Left forelimb (tissue), 1 donor: ENCODE results near the gene INTS11.

Experiments used
- DNase-seq: peaks from one replicate; pipeline ENCODE4 v3.0.0-alpha.2; 2018; ENCODE audit warnings: low spot score

INTS11 gene

GRCh38 chr1:1285102-1285571, 39.3 kb downstream of the INTS11 start:
- no peak for DNase-seq

DNA sequence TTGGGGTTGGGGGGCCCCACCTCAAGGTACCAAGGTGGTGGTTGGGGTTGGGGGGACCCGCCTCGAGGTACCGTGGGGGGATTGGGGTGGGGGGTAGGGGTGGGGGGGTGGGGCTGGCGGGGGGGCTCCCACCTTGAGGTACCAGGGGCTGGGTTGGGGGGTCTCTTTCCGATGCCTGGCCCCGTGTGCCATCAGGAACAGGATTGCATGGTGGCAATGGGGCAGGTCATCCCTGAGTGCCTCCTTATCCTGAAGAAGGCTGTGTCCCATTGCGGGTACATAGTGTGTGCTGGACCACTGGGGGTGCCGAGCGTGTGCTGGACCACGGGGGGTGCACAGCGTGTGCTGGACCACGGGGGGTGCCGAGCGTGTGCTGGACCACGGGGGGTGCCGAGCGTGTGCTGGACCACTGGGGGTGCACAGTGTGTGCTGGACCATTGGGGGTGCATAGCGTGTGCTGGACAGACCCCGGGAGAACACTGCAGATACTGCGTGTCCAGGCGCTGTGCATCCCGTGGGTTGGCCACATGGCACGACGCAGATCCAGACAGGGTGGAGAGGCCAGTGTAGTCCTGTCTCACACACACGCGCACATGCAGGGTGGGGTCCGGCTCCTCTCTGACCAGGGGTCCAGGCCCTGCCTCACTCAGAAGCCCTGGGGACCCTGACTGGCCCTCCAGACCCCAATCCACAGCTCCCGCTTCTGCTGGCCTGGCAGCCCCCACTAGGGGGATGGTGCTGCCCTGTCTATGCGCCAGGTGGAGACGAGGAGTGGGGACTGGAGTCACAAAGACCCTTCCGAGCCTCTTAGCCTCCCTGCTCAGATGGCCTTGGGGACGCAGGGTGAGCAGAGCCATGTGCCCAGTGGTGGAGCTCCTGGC, 40.0 kb downstream of the INTS11 start:
- no peak for DNase-seq

- DNase-seq = no peak
These were observed 40.6 kb downstream of the INTS11 start for GRCh38 chr1:1283821-1284220.

DNA sequence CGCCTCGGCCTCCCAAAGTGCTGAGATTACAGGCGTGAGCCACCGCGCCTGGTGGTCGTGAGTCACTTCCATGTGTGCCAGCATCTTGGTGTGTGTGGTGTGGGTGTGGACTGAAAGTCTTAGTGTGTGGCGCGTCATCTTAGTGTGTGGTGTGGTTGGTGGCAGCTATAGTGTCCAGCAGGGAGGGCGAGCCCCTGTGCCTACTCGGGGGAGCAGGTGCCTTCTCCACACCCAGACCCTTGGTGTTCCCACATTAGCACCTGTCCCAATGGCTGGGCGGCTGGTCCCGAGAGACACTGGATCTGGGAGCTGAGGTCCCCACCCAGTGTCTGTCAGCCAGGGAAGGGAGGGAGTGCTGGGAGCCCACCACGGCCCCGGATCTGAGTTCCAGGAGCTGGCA, 41.5 kb downstream of the INTS11 start:
- DNase-seq = no peak

- DNase-seq = no peak
These were observed 42.7 kb downstream of the INTS11 start for GRCh38 chr1:1281533-1282321.

GRCh38 chr1:1280782-1281481, 43.5 kb downstream of the INTS11 start:
- no peak for DNase-seq

DNA sequence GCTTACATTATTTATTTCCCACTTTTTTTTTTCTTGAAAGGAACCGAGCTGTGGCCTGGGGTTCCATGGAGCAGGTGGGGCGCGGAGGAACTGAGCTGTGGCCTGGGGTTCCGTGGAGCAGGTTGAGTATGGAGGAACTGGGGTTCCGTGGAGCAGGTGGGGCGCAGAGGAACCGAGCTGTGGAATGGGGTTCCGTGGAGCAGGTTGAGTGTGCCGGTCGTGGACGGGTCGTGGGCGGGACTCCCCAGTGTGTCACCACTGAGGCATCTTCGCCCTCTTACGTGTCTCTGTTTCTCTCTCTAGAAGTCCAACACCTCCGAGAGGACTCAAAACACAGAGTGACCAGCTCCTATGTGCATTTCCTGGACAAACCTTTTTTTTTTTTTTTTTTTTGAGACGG, 45.4 kb downstream of the INTS11 start:
- DNase-seq = no peak

GRCh38 chr1:1278620-1279019, 45.8 kb downstream of the INTS11 start:
- DNase-seq = no peak

- DNase-seq = no peak
These were observed 48.6 kb downstream of the INTS11 start for GRCh38 chr1:1275836-1276235.

GRCh38 chr1:1274931-1275431, 49.5 kb downstream of the INTS11 start:
- DNase-seq = no peak

DNA sequence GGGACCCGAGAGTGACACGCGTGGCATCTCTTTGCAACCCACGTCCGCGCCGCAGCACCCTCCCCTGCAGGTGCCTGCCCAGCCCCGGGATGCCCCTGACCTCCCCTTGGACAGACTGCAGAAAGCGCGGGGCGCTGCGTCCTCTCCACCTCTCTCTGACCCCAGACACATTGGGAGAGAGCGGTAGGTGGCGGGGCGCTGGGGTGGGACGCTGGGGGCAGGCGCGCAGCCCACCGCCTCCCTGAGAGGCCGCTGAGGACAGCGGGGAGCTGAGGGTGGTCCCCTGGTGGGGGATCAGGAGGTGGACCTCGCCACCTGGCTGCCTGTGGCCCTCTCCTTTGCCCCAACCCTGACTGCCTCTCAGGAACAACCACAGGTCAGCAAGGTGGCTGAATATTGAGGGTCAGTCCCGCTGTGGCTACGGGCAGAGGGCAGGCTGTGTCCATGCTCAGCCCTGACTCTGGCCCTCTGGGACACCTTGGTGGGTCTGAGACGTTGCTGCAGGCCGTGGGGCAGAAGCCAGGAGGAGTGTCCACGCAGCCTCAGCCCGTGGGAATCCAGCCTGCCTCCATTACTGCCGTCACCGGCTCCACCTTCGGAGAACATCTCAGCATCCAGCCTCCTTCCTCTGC, 50.0 kb downstream of the INTS11 start:
- DNase-seq = no peak

GRCh38 chr1:1273512-1274298, 50.8 kb downstream of the INTS11 start, which contains the start of gene UBE2J2:
TSS of gene UBE2J2 (minus strand) at chr1:1273854. CDS start at chr1:1267992, 5,862 bp downstream.
- DNase-seq = peak; percentile 95

DNA sequence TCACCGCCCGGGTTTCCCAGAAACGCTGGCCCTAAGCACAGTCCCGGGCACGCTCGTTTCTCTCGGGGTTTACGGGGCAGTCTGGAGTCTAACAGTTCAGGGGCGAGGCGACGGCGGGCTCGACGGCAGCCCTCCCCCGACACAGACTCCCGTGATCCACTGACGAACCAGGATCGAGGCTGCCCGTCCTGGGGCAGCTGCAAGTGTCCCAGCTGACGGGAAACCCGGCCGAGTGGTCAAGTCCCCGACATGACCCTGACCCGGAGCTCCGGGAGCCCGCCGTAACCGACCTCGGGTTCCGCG, 51.3 kb downstream of the INTS11 start:
- no peak for DNase-seq

- DNase-seq = no peak
These were observed 51.9 kb downstream of the INTS11 start for GRCh38 chr1:1272341-1273208.

DNA sequence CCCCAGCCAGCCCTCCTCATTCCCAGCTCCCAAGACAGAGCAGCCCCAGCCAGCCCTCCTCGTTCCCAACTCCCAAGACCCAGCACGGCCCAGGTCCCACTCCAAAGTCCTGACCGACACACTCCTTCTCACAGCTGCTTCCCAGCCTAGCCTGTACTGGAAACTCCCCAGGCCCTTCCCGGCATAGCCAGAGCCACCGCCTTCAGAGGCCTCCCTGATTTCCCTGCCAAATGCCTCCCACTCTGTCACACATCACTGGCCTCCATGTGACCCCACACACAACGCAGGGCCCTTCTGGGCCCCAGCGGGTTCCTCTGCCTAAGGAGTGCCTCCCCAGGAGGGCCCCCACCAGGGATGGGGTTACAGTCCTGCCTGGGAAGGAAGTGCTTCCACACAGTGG, 53.6 kb downstream of the INTS11 start:
- no peak for DNase-seq

DNA sequence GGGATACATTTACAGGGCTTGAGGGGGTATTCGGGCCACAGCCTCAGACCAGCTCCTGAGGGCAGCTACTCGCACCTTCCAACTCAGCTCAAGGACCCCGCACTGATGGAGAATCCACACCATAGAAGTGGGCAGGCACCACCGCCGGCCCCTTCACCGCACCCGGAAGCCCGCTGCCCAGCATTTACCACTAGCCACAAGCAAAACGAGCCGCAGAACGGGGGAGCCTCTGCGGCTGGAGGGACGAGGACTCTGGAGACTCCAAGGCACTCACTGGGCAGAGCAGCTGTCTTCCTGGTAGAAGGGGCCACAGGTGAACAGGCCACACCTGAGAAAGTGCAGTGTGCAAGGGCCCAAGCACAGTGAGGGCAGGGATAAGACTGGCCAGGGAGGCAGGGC, 56.2 kb downstream of the INTS11 start:
- no peak for DNase-seq

DNA sequence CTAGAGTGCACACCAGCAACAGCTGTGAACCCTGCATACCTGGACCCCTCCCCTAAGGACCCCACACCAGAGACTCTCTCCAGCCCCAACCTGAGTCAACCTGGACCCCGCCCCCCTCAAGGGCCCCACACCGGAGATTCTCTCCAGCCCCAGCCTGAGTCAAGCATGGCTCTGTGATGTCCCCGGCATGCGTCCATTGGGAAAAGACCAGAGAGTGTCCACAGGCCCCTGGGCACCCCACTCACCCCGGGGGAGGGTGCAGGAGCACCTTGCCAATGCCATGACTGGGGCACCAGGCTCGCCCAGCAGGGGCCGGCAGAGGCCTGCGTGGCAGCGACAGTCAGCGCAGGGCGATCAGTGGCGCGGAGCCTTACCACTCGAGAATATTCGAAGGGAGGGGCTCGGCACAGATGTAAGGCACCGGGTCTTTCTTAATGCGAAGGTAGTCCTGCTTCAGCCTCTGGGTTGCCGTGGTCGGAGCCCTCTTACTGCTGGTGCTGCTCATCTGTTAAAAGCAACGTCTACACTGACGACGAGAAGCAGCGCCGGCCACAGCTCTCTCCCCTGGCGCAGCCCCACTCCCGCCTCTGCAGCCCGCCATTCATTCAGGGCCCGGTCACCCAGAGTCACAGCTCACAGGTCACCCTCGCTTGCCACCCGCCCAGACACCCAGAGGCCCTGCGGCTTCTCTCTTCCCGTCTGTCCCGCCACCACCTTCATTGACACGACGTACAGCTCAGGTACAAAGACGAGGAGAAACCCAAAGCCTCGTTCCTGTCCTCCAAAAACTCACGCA, 56.8 kb downstream of the INTS11 start:
- no peak for DNase-seq

DNA sequence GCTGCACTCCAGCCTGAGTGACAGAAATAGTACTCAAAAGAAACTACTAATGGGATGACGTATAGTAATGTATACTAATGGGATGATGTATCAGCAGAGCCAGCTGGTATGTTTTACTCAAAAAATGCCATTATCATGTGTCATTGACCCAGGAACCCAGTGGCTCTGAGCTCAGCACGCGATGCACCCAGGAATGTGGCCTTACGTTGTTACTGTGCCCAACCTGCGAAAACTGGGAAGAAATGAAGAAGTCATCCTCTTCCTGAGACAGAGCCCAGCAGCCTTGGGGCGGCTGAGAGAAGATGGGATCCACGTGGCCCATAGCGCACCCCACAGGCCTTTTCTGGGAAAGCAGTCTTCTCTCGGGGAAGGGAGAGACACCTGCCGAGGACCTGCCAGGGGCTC, 59.6 kb downstream of the INTS11 start:
- no peak for DNase-seq

GRCh38 chr1:1264026-1264425, 60.4 kb downstream of the INTS11 start:
- DNase-seq = no peak
